ENCODE results near the gene STAT3.
A peak's percentile ranks its signal among the peaks of the same experiment; 100 is the strongest.

STAT3 gene

GRCh38 chr17:42279776-42280630, 108.2 kb downstream of the STAT3 start:
- Histone ChIP-seq H3K4me3 (ENCODE audit: insufficient read depth, low read depth, low read length) (no peak overlapping the region), H3K9me3 (ENCODE audit: control insufficient read depth, low read length) (no peaks in the 10 kb centered on the region), H3K36me3 (ENCODE audit: control insufficient read depth, insufficient read depth, low read length) (no peaks in the 10 kb centered on the region), H3K4me1 (ENCODE audit: control insufficient read depth, insufficient read depth, low read length) (peaks cover 16% of the 10 kb centered on the region), H3K27me3 (ENCODE audit: control insufficient read depth, insufficient read depth, low read length, poor library complexity, severe bottlenecking) (no peaks in the 10 kb centered on the region), H3K27ac (ENCODE audit: insufficient read depth, low read depth, low read length, poor library complexity, severe bottlenecking) (no peak overlapping the region)
- WGBS, 2 experiments = 91 to 94% methylated on average over 4 of the region's 4 CpGs

GRCh38 chr17:42277342-42277712, 110.9 kb downstream of the STAT3 start:
- WGBS, 2 experiments = 58 to 59% methylated on average over 6 of the region's 6 CpGs
- H3K36me3 ChIP-seq (ENCODE audit: control insufficient read depth, insufficient read depth, low read length) = no peaks in the 10 kb centered on the region
- H3K4me1 ChIP-seq (ENCODE audit: control insufficient read depth, insufficient read depth, low read length) = peaks cover 15% of the 10 kb centered on the region
- H3K27ac ChIP-seq (ENCODE audit: insufficient read depth, low read depth, low read length, poor library complexity, severe bottlenecking) = no peak overlapping the region
- no peaks in the 10 kb centered on the region for H3K27me3 ChIP-seq (ENCODE audit: control insufficient read depth, insufficient read depth, low read length, poor library complexity, severe bottlenecking)
- no peaks in the 10 kb centered on the region for H3K9me3 ChIP-seq (ENCODE audit: control insufficient read depth, low read length)
- H3K4me3 ChIP-seq (ENCODE audit: insufficient read depth, low read depth, low read length) = no peak overlapping the region

- peak overlapping the region; percentile 45 for H3K27ac ChIP-seq (ENCODE audit: insufficient read depth, low read depth, low read length, poor library complexity, severe bottlenecking)
- H3K4me3 ChIP-seq (ENCODE audit: insufficient read depth, low read depth, low read length) = peak overlapping the region; percentile 78
- H3K36me3 ChIP-seq (ENCODE audit: control insufficient read depth, insufficient read depth, low read length) = no peaks in the 10 kb centered on the region
- WGBS, 2 experiments = 2% methylated on average over 44 of the region's 44 CpGs
- no peaks in the 10 kb centered on the region for H3K9me3 ChIP-seq (ENCODE audit: control insufficient read depth, low read length)
- H3K4me1 ChIP-seq (ENCODE audit: control insufficient read depth, insufficient read depth, low read length) = peaks cover 15% of the 10 kb centered on the region
- H3K27me3 ChIP-seq (ENCODE audit: control insufficient read depth, insufficient read depth, low read length, poor library complexity, severe bottlenecking) = no peaks in the 10 kb centered on the region
These were observed 111.5 kb downstream of the STAT3 start for GRCh38 chr17:42276609-42277341.

DNA sequence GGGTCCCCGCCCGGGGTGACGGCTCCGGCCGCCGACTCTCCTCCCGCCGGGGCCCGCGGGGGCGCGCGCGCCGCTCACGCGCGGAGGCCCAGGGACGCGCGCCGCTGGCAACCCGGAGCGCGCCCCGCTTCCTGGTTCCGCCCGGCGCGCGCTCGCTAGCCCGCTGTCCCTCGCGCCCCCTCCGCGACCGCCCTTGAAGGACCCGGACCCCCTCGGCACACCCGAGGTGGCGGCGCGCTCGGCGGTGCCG, 112.0 kb downstream of the STAT3 start, which contains the start of gene STAT5B:
Gene STAT5B, minus strand, starts transcription at position 33 of the 250 bp plus-strand sequence. CDS start 44,264 bp downstream, outside the sequence.
- Histone ChIP-seq H3K27ac (ENCODE audit: insufficient read depth, low read depth, low read length, poor library complexity, severe bottlenecking) (peak within 1 kb of the TSS; percentile 79), H3K4me3 (ENCODE audit: insufficient read depth, low read depth, low read length) (peak within 1 kb of the TSS; percentile 78), H3K27me3 (ENCODE audit: control insufficient read depth, insufficient read depth, low read length, poor library complexity, severe bottlenecking) (no peaks in the 10 kb centered on the region), H3K4me1 (ENCODE audit: control insufficient read depth, insufficient read depth, low read length) (peaks cover 15% of the 10 kb centered on the region), H3K36me3 (ENCODE audit: control insufficient read depth, insufficient read depth, low read length) (no peaks in the 10 kb centered on the region), H3K9me3 (ENCODE audit: control insufficient read depth, low read length) (no peaks in the 10 kb centered on the region)
- WGBS, 2 experiments = 0% methylated on average over 47 of the region's 47 CpGs

DNA sequence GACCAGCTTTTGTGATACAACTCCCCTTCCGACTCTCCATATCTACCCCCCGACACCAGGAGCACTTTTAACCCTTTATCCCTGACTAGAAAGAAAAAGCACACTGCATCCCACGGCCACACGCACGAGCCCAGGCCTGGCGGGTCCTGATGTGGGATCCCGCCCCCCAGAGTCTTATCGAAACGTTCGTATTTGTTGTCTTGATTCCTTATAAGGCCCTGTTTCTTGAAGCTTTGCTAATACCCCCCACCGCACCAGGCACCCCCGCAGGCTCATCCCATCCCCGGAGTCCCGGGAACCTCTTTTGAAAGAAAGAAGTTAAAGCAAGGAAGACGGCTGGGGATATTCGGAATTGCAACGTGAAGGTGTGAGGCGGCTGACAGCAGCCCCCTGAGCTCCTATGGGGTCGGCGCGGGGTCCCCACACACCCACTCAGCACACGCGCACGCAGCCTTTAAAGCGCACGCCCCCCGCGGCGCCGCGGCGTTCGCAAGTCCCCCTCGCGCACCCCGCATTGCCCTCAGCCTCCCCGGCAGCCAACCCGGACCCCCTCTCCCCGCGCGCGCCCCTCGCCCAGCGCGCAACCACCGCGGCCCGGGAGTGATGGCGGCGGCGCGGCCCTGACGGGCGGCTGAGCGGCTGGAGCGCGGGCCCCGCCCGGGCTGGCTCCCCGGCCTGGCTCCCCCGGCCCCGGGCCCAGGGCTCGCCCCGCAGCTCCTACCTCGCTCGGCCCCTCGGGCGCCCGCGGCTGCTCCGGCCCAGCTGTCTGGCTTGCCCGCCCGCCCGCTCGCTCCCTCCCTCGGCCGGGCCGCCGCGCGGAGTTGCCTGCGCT, 112.5 kb downstream of the STAT3 start:
- Histone ChIP-seq H3K27me3 (ENCODE audit: control insufficient read depth, insufficient read depth, low read length, poor library complexity, severe bottlenecking) (no peaks in the 10 kb centered on the region), H3K9me3 (ENCODE audit: control insufficient read depth, low read length) (no peaks in the 10 kb centered on the region), H3K27ac (ENCODE audit: insufficient read depth, low read depth, low read length, poor library complexity, severe bottlenecking) (peak overlapping the region; percentile 79), H3K36me3 (ENCODE audit: control insufficient read depth, insufficient read depth, low read length) (no peaks in the 10 kb centered on the region), H3K4me3 (ENCODE audit: insufficient read depth, low read depth, low read length) (peak overlapping the region; percentile 78), H3K4me1 (ENCODE audit: control insufficient read depth, insufficient read depth, low read length) (peaks cover 15% of the 10 kb centered on the region)
- 0% methylated on average over 82 of the region's 82 CpGs for WGBS, 2 experiments

GRCh38 chr17:42274812-42275526, 113.3 kb downstream of the STAT3 start:
- Histone ChIP-seq H3K27ac (ENCODE audit: insufficient read depth, low read depth, low read length, poor library complexity, severe bottlenecking) (peak overlapping the region; percentile 79), H3K4me3 (ENCODE audit: insufficient read depth, low read depth, low read length) (peak overlapping the region; percentile 78), H3K27me3 (ENCODE audit: control insufficient read depth, insufficient read depth, low read length, poor library complexity, severe bottlenecking) (no peaks in the 10 kb centered on the region), H3K4me1 (ENCODE audit: control insufficient read depth, insufficient read depth, low read length) (peaks cover 15% of the 10 kb centered on the region), H3K36me3 (ENCODE audit: control insufficient read depth, insufficient read depth, low read length) (no peaks in the 10 kb centered on the region), H3K9me3 (ENCODE audit: control insufficient read depth, low read length) (no peaks in the 10 kb centered on the region)
- 12 to 17% methylated on average over 13 of the region's 13 CpGs for WGBS, 2 experiments

DNA sequence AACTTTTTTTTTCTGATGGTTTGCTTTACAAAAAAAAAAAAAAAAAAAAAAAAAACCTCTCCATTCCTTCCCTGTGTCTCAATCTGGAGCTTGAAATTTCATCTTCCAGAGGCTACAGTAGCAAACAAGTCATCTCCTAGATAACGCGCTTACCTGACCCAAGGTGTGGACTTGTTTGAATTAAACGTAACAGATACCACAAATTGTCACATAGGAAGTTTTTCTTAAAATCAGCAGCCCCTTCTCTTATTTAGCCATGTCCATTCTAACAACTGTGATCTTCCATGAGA, 114.0 kb downstream of the STAT3 start:
- no peaks in the 10 kb centered on the region for H3K36me3 ChIP-seq (ENCODE audit: control insufficient read depth, insufficient read depth, low read length)
- H3K27me3 ChIP-seq (ENCODE audit: control insufficient read depth, insufficient read depth, low read length, poor library complexity, severe bottlenecking) = no peaks in the 10 kb centered on the region
- no peak overlapping the region for H3K27ac ChIP-seq (ENCODE audit: insufficient read depth, low read depth, low read length, poor library complexity, severe bottlenecking)
- no peaks in the 10 kb centered on the region for H3K9me3 ChIP-seq (ENCODE audit: control insufficient read depth, low read length)
- H3K4me1 ChIP-seq (ENCODE audit: control insufficient read depth, insufficient read depth, low read length) = peaks cover 15% of the 10 kb centered on the region
- H3K4me3 ChIP-seq (ENCODE audit: insufficient read depth, low read depth, low read length) = peak overlapping the region; percentile 78
- 89 to 90% methylated on average over 3 of the region's 3 CpGs for WGBS, 2 experiments

GRCh38 chr17:42273474-42274252, 114.6 kb downstream of the STAT3 start:
- no peaks in the 10 kb centered on the region for H3K36me3 ChIP-seq (ENCODE audit: control insufficient read depth, insufficient read depth, low read length)
- H3K4me3 ChIP-seq (ENCODE audit: insufficient read depth, low read depth, low read length) = no peak overlapping the region
- H3K27me3 ChIP-seq (ENCODE audit: control insufficient read depth, insufficient read depth, low read length, poor library complexity, severe bottlenecking) = no peaks in the 10 kb centered on the region
- H3K4me1 ChIP-seq (ENCODE audit: control insufficient read depth, insufficient read depth, low read length) = peaks cover 15% of the 10 kb centered on the region
- H3K9me3 ChIP-seq (ENCODE audit: control insufficient read depth, low read length) = no peaks in the 10 kb centered on the region
- H3K27ac ChIP-seq (ENCODE audit: insufficient read depth, low read depth, low read length, poor library complexity, severe bottlenecking) = no peak overlapping the region
- 73 to 74% methylated on average over 6 of the region's 7 CpGs for WGBS, 2 experiments

- no peaks in the 10 kb centered on the region for H3K27me3 ChIP-seq (ENCODE audit: control insufficient read depth, insufficient read depth, low read length, poor library complexity, severe bottlenecking)
- peaks cover 14% of the 10 kb centered on the region for H3K4me1 ChIP-seq (ENCODE audit: control insufficient read depth, insufficient read depth, low read length)
- H3K36me3 ChIP-seq (ENCODE audit: control insufficient read depth, insufficient read depth, low read length) = no peaks in the 10 kb centered on the region
- whole genome bisulfite sequencing, 2 experiments = 75 to 78% methylated on average over 7 of the region's 7 CpGs
- no peak overlapping the region for H3K4me3 ChIP-seq (ENCODE audit: insufficient read depth, low read depth, low read length)
- no peak overlapping the region for H3K27ac ChIP-seq (ENCODE audit: insufficient read depth, low read depth, low read length, poor library complexity, severe bottlenecking)
- H3K9me3 ChIP-seq (ENCODE audit: control insufficient read depth, low read length) = no peaks in the 10 kb centered on the region
These were observed 115.9 kb downstream of the STAT3 start for GRCh38 chr17:42272162-42272907.
